Measurements from ENCODE around the gene GABBR2. TPM values are rescaled to one million over a fixed set of nuclear protein-coding genes. Genes with fewer than 3 reads are reported as not detected.

The GABBR2 gene
- total and polyA plus RNA-seq, 12 donors = 0.17 to 9.0 (median 3.7) TPM

DNA sequence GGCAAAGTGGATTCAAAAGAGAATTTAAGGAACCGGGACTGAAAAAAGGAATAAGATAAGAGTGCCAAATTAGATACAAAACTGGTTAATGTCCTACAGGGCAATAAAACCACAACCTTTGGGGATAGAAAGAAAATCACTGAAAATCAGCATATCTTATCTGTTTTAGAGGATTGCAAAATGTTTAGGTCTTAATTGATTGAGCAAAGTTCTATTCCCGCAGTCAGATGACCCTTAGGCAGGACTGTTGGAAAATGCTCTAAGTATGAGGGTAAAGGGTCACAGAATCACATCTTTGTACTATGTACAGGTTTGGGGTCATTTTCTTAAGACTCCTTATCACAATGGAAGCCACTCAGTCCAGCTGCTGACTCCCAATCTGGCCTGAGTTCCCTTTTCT lies 129.0 kb downstream of the GABBR2 start:
- Histone ChIP-seq H3K36me3 (replicated peaks in 1 of 2) (no peaks in the 10 kb centered on the region), H3K27me3 (no peaks in the 10 kb centered on the region), H3K4me1 (replicated peaks in 1 of 2) (no peaks in the 10 kb centered on the region), H3K9me3 (replicated peaks in 1 of 3) (no peaks in the 10 kb centered on the region), H3K4me3 (no peak overlapping the region), H3K27ac (no peak overlapping the region)
- no peak for DNase-seq
- WGBS, 4 donors = 79 to 89% (median 83%) methylated on average over 2 of the region's 2 CpGs
- TF ChIP-seq, protein P1, sequence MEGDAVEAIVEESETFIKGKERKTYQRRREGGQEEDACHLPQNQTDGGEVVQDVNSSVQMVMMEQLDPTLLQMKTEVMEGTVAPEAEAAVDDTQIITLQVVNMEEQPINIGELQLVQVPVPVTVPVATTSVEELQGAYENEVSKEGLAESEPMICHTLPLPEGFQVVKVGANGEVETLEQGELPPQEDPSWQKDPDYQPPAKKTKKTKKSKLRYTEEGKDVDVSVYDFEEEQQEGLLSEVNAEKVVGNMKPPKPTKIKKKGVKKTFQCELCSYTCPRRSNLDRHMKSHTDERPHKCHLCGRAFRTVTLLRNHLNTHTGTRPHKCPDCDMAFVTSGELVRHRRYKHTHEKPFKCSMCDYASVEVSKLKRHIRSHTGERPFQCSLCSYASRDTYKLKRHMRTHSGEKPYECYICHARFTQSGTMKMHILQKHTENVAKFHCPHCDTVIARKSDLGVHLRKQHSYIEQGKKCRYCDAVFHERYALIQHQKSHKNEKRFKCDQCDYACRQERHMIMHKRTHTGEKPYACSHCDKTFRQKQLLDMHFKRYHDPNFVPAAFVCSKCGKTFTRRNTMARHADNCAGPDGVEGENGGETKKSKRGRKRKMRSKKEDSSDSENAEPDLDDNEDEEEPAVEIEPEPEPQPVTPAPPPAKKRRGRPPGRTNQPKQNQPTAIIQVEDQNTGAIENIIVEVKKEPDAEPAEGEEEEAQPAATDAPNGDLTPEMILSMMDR (IDR thresholded peaks at IDR 0.05) = no peak
- TF ChIP-seq POLR2A (IDR thresholded peaks at IDR 0.05) = no peak
- intact Hi-C loops (cut with DNase I) = no loop called here

DNA sequence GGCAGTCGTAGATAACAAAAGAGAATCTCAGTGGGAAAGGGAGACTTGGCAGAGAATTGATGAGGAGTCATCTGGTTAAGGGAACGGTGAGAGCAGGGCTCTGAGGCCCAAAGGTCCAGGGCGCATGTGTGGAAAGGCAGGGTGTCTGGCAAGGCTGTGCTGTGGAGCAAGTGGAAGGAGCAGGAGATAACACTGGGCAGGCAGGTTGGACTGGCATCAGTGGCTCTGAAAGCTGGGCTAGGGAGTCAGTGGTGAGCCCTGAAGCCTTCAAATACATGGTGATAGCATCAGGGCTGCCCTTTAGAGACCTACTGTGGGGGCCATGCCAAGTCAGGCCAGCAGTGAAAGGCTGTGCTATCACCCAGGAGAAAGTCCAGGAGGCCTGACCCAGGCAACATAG lies 131.3 kb downstream of the GABBR2 start:
- intact Hi-C loops (cut with DNase I) = no loop called here
- H3K27me3 ChIP-seq = no peaks in the 10 kb centered on the region
- H3K4me1 ChIP-seq (replicated peaks in 1 of 2) = no peaks in the 10 kb centered on the region
- no peak for DNase-seq
- H3K36me3 ChIP-seq (replicated peaks in 1 of 2) = no peaks in the 10 kb centered on the region
- H3K4me3 ChIP-seq = no peak overlapping the region
- H3K27ac ChIP-seq = no peak overlapping the region
- H3K9me3 ChIP-seq (replicated peaks in 1 of 3) = no peaks in the 10 kb centered on the region
- no peak for TF ChIP-seq POLR2A (IDR thresholded peaks at IDR 0.05)
- TF ChIP-seq, protein P1 (IDR thresholded peaks at IDR 0.05) = no peak
- WGBS, 4 donors = 70 to 90% (median 78%) methylated on average over 3 of the region's 3 CpGs

DNA sequence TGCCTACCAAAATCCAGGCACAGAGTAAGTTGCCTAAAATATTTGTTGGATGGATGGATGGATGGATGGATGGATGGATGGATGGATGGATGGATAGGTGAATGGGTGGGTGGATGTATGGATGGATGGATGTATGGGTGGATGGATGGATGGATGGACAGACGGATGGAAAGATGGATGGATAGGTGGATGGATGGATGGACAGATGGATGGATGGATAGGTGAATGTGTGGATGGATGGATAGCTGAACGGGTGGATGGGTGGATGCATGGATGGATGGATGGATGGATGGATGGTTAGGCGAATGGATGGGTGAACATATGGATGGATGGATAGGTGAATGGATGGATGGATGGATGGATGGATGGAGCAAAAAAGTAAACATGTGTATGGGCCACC lies 131.9 kb downstream of the GABBR2 start:
- TF ChIP-seq POLR2A (IDR thresholded peaks at IDR 0.05) = no peak
- TF ChIP-seq, protein P1 (IDR thresholded peaks at IDR 0.05) = no peak
- Histone ChIP-seq H3K9me3 (replicated peaks in 1 of 3) (no peaks in the 10 kb centered on the region), H3K27ac (no peak overlapping the region), H3K4me1 (replicated peaks in 1 of 2) (no peaks in the 10 kb centered on the region), H3K4me3 (no peak overlapping the region), H3K27me3 (no peaks in the 10 kb centered on the region), H3K36me3 (replicated peaks in 1 of 2) (no peaks in the 10 kb centered on the region)
- intact Hi-C loops (cut with DNase I) = no loop called here
- 61 to 85% (median 79%) methylated on average over 3 of the region's 3 CpGs for WGBS, 4 donors
- no peak for DNase-seq

DNA sequence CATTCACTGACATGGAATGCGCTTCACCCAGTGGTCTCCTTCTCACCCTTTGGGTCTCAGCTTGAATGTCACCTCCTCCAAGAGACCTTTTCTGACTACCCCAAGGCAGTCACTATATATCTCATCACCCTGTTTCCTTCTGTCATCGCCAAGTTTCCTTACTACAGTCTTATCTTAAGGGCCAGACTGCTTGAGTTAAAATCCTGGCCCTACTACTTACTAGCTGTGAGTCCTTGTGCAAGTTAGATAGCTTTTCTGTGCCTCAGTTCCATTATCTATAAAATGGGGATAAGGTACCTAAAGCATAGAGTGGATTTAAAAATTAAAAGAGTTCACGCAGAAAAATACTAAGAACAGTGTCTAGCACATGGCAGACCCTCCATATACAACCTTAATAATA lies 132.4 kb downstream of the GABBR2 start:
- intact Hi-C loops (cut with DNase I) = no loop called here
- H3K9me3 ChIP-seq (replicated peaks in 1 of 3) = no peaks in the 10 kb centered on the region
- 77 to 83% (median 82%) methylated on average over 3 of the region's 3 CpGs for WGBS, 4 donors

More for the DNA sequence above, 132.4 kb downstream of the GABBR2 start:
- no peak overlapping the region for H3K27ac ChIP-seq
- no peaks in the 10 kb centered on the region for H3K27me3 ChIP-seq
- no peak for DNase-seq
- TF ChIP-seq, protein P1 (IDR thresholded peaks at IDR 0.05) = no peak
- no peak for TF ChIP-seq POLR2A (IDR thresholded peaks at IDR 0.05)
- no peaks in the 10 kb centered on the region for H3K4me1 ChIP-seq (replicated peaks in 1 of 2)
- no peak overlapping the region for H3K4me3 ChIP-seq
- no peaks in the 10 kb centered on the region for H3K36me3 ChIP-seq (replicated peaks in 1 of 2)

Measured in adrenal gland (tissue), 12 donors.